SJCRH30 (cell line): ENCODE measurements around the gene SPRY4. TPM values are rescaled to one million over a fixed set of nuclear protein-coding genes. Genes with fewer than 3 reads are reported as not detected.
"Not testable (repeated sequence)": the region's sequence is repeated elsewhere in the genome, so short reads cannot be mapped to it uniquely, and the experiment has no call there.

Source experiments
- DNase-seq, 2 experiments: peaks; one replicate each; pipeline ENCODE4 v3.0.0-alpha.2; 2015 to 2020
- H3K27ac ChIP-seq: fragments of 250-450 bp; sonication (Bioruptor Pico); 2 replicates; pipeline ENCODE4 v1.5.1; 2020; ENCODE audit warnings: mild to moderate bottlenecking, moderate library complexity
- H3K27me3 ChIP-seq: fragments of 250-450 bp; sonication (Bioruptor Pico); 2 replicates; pipeline ENCODE4 v1.5.1; 2020; ENCODE audit warnings: mild to moderate bottlenecking, moderate library complexity
- H3K36me3 ChIP-seq: fragments of 250-450 bp; sonication (Bioruptor Pico); 2 replicates; pipeline ENCODE4 v1.5.1; 2020; ENCODE audit warnings: mild to moderate bottlenecking, moderate library complexity
- H3K4me1 ChIP-seq: fragments of 250-450 bp; sonication (Bioruptor Pico); 2 replicates; pipeline ENCODE4 v1.5.1; 2020; ENCODE audit warnings: mild to moderate bottlenecking, moderate library complexity
- H3K4me3 ChIP-seq: fragments of 250-450 bp; sonication (Bioruptor Pico); 2 replicates; pipeline ENCODE4 v1.5.1; 2020; ENCODE audit warnings: mild to moderate bottlenecking, moderate library complexity
- H3K9me3 ChIP-seq: fragments of 250-450 bp; sonication (Bioruptor Pico); replicated peaks from 2 replicates; pipeline ENCODE4 v1.5.1; 2020; ENCODE audit warnings: mild to moderate bottlenecking, moderate library complexity
- total RNA-seq: library from RNA; depleted of rRNA; stranded (reverse); fragments of >200 nt; shearing (Covaris generic); gene quantifications from 2 replicates; pipeline ENCODE4 v1.2.3, GENCODE V29; 2014

The SPRY4 gene
- total RNA-seq, 1 experiment from 2014 or later: 41.6 TPM

DNA sequence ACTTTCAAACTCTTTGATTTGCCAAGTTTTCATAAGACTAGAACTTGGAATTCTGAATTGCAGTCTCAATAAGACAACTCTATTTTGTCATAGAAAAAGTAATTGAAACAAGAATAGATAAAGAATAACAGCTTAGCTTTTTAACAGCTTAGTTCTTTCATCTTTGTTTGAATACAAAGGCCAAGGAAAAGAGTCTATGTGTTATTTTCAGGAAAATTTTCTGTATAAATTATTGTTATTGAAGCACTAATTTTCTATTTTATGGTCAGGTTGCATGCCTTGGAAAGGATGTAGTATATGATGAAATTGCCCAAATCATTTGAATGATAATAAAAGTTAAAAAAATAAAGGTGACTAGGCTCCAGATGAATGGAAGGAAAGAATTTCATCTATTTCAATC, 25.2 kb upstream of the SPRY4 start:
- Histone ChIP-seq H3K36me3 (no peaks in the 10 kb centered on the region), H3K27me3 (no peaks in the 10 kb centered on the region), H3K27ac (no peak overlapping the region), H3K4me3 (no peak overlapping the region), H3K4me1 (no peaks in the 10 kb centered on the region), H3K9me3 (no peaks in the 10 kb centered on the region)
- no peak for DNase-seq

DNA sequence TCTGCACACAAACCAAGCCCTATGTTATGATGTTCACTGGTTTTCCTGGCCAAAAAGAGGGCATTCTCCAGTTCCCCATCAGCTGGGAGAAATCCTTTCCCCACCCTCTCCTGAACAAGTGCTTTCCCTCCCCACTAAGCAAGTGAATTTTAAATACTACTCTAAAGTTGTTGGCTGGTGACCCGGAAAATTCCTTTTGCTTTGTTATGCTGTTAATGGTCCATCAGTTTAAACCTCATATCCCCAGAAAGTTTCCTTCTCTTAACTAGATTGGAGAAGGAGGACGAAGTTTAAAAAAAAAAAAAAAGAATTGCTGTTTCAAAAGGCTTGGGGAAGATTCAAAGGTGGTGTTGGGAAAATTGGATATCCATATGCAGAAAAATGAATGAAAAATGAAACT, 21.9 kb upstream of the SPRY4 start:
- DNase-seq: no peak
- Histone ChIP-seq H3K27me3 (no peaks in the 10 kb centered on the region), H3K9me3 (peaks cover 4% of the 10 kb centered on the region), H3K4me1 (no peaks in the 10 kb centered on the region), H3K27ac (no peak overlapping the region), H3K36me3 (no peaks in the 10 kb centered on the region), H3K4me3 (no peak overlapping the region)

DNA sequence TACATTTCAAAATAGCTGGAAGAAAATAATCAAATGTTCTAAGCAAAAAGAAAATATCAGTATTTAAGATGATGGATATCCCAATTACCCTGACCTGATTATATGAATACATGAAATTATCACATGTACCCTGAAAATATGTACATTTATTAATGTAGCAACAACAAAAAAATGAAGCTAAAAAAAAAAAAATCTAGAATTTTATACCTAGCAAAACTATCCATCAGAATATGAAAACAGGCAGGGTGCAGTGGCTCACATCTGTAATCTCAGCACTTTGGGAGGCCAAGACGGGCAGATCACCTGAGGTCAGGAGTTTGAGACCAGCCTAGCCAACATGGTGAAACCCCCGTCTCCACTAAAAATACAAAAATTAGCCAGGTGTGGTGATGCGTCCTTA, 20.1 kb upstream of the SPRY4 start:
- DNase-seq, H3K27me3 ChIP-seq, H3K9me3 ChIP-seq, H3K4me1 ChIP-seq, H3K36me3 ChIP-seq, H3K27ac ChIP-seq, H3K4me3 ChIP-seq: not testable (repeated sequence)

DNA sequence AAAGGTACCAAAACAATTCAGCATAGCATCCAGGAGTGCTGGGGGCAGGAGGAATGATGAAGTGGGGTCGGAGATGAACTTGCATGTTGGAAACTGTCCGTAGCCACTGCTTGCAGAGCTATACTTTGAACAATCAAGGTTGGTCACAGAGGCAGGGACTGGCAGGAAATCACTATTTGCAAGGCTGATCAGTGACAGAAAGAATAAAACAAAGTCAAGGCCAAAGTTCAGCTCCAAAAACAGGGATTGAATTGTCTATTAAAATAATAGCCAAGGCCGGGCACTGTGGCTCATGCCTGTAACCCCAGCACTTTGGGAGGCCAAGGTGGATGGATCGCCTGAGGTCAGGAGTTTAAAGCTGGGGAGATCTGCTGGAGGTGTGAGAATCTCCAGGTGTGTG, 18.7 kb upstream of the SPRY4 start:
- peaks cover 4% of the 10 kb centered on the region for H3K9me3 ChIP-seq
- no peaks in the 10 kb centered on the region for H3K27me3 ChIP-seq
- H3K4me3 ChIP-seq: no peak overlapping the region
- no peaks in the 10 kb centered on the region for H3K4me1 ChIP-seq
- no peak for DNase-seq
- H3K36me3 ChIP-seq: no peaks in the 10 kb centered on the region
- H3K27ac ChIP-seq: no peak overlapping the region

DNA sequence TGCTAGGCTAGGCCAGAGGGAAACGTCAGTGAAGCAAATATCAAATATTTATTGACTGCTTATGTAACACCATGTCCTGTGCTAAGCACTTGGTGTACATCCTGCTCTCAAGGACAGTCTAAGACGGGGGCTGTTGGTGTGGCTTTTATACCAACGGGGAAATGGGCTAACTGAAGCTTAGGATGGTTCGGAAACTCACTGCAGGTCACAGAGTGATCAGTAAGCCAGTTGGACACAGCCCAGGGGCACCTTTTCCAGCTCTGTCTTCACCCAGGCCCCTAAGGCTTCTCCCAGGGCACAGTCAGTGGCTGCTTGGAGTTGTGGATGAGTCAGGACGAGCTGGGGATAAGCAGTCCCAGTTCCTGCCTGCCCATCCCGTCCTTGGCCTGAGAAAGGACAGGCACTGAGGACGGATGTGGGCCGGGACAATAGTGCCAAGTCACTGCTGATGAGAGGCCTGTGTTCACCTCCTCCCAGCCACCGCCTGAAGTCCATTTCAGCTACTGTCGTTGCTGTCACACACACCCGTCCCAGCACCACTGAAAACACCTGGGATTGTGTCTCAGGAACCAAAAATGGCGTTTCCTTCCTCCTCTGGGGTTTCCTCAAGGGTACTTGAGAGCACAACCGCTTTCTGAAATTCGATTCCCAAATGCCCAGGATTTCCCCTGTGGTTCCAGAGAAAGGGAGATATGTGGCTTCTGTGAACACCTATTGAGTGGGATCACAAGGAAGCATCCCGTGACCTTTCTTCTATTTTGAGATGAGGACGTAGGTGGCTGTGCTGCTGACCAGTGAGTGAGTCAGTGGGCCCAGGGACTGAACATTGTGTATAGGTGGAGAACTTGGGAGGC, 17.5 kb upstream of the SPRY4 start:
- Histone ChIP-seq H3K9me3 (peaks cover 4% of the 10 kb centered on the region), H3K4me3 (no peak overlapping the region), H3K36me3 (no peaks in the 10 kb centered on the region), H3K27me3 (no peaks in the 10 kb centered on the region), H3K4me1 (no peaks in the 10 kb centered on the region), H3K27ac (no peak overlapping the region)
- DNase-seq: no peak

DNA sequence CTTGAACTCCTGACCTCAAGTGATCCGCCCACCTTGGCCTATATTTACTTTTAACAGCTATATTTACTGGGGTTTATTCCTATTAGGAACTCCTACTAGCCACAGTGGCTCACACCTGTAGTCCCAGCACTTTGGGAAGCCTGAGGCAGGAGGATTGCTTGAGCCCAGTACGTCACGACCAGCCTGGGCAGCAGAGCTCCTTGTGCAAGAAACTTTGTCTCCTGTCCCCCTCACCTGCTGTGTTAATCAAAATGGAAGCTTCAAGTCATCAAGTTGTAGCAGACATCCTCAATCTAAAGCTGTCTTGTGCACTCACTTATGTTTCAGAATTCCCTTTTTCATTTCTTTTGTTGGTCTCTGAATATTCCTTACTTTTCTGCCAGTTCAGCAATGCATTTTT, 15.0 kb upstream of the SPRY4 start:
- H3K4me3 ChIP-seq: no peak overlapping the region
- peaks cover 4% of the 10 kb centered on the region for H3K9me3 ChIP-seq
- H3K27ac ChIP-seq: no peak overlapping the region
- no peaks in the 10 kb centered on the region for H3K4me1 ChIP-seq
- H3K27me3 ChIP-seq: no peaks in the 10 kb centered on the region
- DNase-seq: no peak
- H3K36me3 ChIP-seq: no peaks in the 10 kb centered on the region

DNA sequence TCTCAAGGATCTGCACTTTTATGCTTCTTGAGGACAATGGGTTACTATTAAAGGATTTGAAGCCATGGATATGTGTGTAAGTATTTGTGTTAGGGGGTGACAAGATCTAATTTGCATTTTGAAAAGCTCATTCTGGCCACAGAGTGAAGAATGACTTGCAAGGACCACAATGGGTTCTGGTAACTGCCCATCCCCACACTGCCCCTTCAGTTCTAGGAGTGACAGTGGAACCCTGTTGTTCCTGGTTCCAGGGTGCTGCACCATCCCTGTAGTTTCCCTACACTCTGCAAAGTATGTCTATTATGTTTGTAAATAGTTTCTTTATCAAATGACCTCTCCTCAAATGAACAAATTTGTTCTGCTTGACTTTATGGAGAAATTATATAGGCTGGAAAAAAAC, 9.7 kb upstream of the SPRY4 start:
- H3K4me1 ChIP-seq: no peaks in the 10 kb centered on the region
- no peaks in the 10 kb centered on the region for H3K9me3 ChIP-seq
- H3K27me3 ChIP-seq: no peaks in the 10 kb centered on the region
- H3K4me3 ChIP-seq: no peak overlapping the region
- H3K27ac ChIP-seq: no peak overlapping the region
- no peaks in the 10 kb centered on the region for H3K36me3 ChIP-seq
- no peak for DNase-seq

DNA sequence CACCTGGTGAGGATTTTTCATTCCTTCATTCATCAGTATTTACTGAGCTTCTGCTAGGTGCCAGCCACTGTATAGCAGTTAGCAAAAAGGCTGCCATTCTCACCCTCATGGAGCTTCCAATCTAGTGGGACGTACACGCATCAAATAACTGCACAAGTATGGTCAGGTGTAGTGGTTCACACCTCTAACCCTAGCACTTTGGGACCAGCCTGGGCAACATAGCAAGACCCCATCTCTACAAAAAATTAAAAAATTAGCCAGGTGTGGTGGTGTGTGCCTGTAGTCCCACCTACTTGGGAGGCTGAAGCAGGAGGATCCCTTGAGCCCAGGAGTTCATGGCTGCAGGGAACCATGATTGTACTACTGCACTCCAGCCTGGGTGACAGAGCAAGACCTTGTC, 8.9 kb upstream of the SPRY4 start:
- H3K27me3 ChIP-seq, H3K36me3 ChIP-seq, H3K27ac ChIP-seq, H3K4me1 ChIP-seq, H3K9me3 ChIP-seq, DNase-seq, H3K4me3 ChIP-seq: not testable (repeated sequence)

DNA sequence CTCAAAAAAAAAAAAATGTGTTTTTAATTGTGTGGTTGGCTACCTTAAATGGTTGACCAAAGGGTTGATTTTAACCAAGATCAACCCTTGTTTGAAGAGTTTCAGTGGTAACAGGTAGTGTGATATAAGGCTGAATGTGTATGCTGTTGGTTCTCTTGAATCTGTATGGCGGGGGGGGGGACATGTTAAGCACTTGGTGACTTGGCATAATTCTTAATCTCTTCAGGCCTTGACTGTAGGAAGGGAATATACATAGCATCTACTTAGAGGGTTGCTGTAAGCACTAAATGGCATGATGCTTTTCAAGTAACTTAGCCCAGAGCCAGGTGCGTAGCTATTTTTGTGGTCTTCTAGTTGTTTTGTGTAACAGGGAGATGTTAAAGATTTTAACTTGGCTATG, 5.6 kb upstream of the SPRY4 start:
- Histone ChIP-seq H3K4me3 (no peak overlapping the region), H3K27ac (no peak overlapping the region), H3K4me1 (peaks cover 4% of the 10 kb centered on the region; the same call in 1 of the 2 replicates), H3K9me3 (no peaks in the 10 kb centered on the region), H3K27me3 (no peaks in the 10 kb centered on the region), H3K36me3 (no peaks in the 10 kb centered on the region)
- DNase-seq: no peak

DNA sequence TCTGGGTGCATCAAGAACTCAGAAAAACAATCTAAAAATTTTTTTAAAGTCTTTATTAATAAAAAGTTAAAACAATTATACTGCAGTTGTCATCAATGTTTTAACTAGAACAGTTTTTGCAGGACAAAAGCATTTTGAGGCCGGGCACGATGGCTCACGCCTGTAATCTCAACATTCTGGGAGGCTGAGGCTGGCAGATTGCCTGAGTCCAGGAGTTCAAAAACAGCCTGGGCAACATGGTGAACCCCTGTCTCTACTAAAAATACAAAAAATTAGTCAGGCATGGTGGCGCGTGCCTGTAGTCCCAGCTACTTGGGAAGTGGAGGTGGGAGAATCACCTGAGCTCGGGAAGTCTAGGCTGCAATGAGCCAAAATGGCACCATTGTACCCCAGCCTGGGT, 5.2 kb upstream of the SPRY4 start:
- Histone ChIP-seq H3K4me3 (no peak overlapping the region), H3K36me3 (no peaks in the 10 kb centered on the region), H3K27ac (no peak overlapping the region), H3K27me3 (no peaks in the 10 kb centered on the region), H3K4me1 (peaks cover 4% of the 10 kb centered on the region; the same call in 1 of the 2 replicates), H3K9me3 (no peaks in the 10 kb centered on the region)
- no peak for DNase-seq

DNA sequence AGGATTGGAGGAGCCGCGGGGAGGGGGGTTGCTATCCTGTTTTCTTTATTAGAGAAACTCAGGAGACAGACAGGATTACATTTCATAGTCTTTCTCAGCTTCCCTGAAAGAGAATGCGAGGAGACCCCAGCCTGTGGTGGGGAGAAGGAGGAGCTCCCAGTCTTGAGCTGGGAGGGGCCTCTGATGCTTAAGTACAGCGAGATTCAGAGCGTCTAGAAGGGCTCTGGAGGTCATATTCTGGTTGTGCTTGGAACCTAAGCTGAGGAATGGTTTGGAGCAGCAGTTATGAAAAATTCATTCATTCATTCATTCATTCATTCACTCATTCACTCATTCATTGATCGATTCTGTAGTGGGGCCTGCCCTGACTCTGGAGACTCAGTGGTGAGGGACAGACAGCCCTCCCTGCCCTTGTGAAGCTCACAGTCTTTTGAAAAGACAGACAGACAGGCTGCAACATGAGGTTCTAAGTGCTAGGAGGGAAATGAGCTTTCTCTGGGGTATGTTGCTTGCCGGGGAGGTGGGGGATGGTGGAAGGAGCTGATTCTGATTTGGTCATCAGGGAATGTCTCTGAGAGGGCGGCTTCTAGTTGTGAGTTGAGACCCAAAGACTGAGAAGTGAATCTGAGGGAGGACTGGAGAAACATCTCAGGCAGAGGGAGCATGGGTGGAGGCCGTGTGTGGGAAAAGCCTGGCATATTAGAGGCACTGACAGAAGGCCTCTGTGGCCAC, 2.5 kb upstream of the SPRY4 start:
- DNase-seq: peak in 1 of 2 experiments; percentile 56
- no peaks in the 10 kb centered on the region for H3K36me3 ChIP-seq

DNA sequence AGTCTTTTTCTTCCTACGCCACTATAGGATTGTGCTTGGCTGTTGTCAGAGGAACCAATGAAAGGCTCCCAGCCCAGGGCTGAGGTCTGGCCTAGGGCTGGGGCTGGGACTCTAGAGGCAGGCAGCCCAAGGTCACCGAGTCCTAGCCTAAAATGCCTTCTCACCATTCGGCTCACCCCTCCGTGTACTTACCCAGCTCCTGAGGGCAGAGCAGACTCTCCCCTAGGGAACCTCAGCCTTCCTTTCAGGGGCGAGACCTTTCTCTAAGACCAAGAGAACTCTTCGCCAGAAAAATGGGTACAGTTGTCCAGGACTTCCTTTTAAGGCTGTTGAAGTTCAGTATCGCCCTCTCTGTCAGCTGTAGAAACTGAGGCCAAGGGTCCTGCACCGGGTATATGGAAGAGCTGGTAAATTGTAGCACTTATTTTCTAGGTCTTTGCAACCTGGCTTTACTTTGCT, 1.7 kb upstream of the SPRY4 start:
- no peaks in the 10 kb centered on the region for H3K27me3 ChIP-seq
- peaks cover 14% of the 10 kb centered on the region for H3K4me1 ChIP-seq
- peak overlapping the region; percentile 78 for H3K4me3 ChIP-seq
- no peaks in the 10 kb centered on the region for H3K36me3 ChIP-seq
- no peaks in the 10 kb centered on the region for H3K9me3 ChIP-seq
- H3K27ac ChIP-seq: peak overlapping the region; percentile 93
- no peak for DNase-seq

More for the DNA sequence above, 2.5 kb upstream of the SPRY4 start:
- peaks cover 8% of the 10 kb centered on the region for H3K4me1 ChIP-seq
- H3K27ac ChIP-seq: peak overlapping the region; percentile 93; the same call in 1 of the 2 replicates
- no peaks in the 10 kb centered on the region for H3K9me3 ChIP-seq
- no peaks in the 10 kb centered on the region for H3K27me3 ChIP-seq
- peak overlapping the region; percentile 78 for H3K4me3 ChIP-seq

DNA sequence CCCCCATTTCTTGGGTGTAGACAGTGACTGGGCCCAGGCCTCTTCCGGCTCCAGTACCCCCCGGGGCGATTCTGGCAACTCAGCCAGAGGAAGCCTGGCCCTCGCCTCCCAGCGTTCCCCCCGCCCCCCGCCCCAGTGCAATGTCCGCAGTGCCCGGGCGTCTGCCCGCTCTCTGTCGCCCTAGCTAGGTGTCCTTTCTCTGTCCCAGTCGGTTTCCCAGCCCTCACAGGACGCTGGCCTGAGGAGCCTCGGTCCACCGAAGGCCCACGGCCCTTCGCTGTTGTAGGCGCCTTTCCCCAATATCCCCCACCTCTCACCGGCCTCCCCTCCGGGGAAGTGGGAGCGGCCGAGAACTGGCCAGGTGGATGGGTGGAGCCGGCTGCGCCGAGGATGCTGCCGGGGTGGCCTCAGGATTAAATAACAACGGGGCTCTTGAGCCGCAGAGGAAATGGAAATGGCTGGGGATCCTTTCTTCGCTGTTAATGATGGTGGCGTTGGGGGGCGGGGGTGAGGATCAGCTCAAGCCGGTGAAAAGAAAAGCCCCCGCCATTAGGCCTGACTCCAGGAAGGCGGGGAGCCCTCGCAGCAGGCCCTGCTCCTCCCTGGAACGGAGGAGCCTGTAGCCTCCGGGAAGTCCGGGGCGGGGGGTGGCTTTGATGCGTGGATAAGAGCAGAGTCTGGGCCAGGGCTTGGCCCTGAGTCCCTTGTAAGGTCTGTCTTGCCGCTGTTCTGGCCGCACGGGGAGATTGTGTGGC, 1.1 kb upstream of the SPRY4 start:
- H3K27me3 ChIP-seq: no peaks in the 10 kb centered on the region
- H3K4me1 ChIP-seq: peaks cover 19% of the 10 kb centered on the region
- H3K9me3 ChIP-seq: no peaks in the 10 kb centered on the region
- peak; percentile 86 to 88 for DNase-seq
- H3K4me3 ChIP-seq: peak overlapping the region; percentile 78
- H3K36me3 ChIP-seq: no peaks in the 10 kb centered on the region
- H3K27ac ChIP-seq: peak overlapping the region; percentile 93

DNA sequence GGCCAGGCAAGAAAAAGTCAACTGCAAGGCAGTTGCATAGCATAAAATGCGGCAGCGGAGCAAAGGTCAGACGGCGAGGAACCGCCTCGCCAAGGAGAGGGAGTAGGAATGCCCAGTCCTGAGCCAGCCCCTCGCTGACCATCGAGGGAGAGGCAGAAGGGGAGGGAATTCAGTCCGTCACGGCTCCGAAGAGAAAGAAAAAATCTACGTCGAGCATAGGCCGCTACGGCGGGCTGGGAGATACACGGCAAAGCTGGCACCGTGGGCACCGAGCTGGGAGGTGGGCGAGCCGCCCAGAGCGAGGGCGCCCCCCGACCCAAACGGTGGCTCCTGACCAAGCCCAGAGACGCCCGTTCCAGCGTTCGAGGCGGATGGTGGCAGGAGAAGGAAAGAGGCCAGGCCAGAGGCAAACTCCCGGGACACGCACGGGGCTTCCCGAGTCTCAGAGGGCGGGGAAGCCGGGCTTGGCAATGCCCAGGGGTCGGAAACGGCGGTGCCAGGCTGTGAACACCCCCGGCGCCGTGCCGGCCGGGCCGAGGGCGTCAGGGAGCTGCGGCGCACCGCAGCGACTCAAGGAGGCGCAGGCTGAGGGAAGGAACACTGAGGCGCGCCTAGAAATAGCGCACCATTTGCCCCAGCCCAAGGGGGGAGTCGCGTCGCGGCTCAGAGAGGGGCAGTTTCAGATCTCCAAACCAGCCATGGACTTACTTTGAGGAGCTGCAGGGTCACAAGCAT, 518 bp downstream of the SPRY4 start:
- Histone ChIP-seq H3K27me3 (no peaks in the 10 kb centered on the region), H3K4me1 (peaks cover 31% of the 10 kb centered on the region), H3K9me3 (no peaks in the 10 kb centered on the region), H3K4me3 (peak overlapping the region; percentile 78), H3K27ac (peak overlapping the region; percentile 93), H3K36me3 (no peaks in the 10 kb centered on the region)
- peak in 1 of 2 experiments; percentile 19 for DNase-seq
